C4-2B (cell line): ENCODE measurements around the gene TNFAIP1.

Experiments
- H3K27ac ChIP-seq: fragments of 450-650 bp; 2 replicates; pipeline ENCODE4 v1.5.1; 2017
- CTCF ChIP-seq: fragments of 450-650 bp; conservative IDR thresholded peaks from 2 replicates; pipeline ENCODE4 v1.5.1; 2017; ENCODE audit warnings: mild to moderate bottlenecking
- ZFX ChIP-seq: fragments of 450-650 bp; IDR thresholded peaks from 2 replicates; pipeline ENCODE4 v1.6.1; 2017

The TNFAIP1 gene

GRCh38 chr17:28394337-28395116 lies 59.0 kb downstream of the TNFAIP1 start:
- H3K27ac ChIP-seq = no peak overlapping the region
- no peak for TF ChIP-seq ZFX
- TF ChIP-seq CTCF = no peak

GRCh38 chr17:28395426-28395825 lies 59.9 kb downstream of the TNFAIP1 start:
- no peak overlapping the region for H3K27ac ChIP-seq

GRCh38 chr17:28395968-28396367 lies 60.4 kb downstream of the TNFAIP1 start:
- H3K27ac ChIP-seq = no peak overlapping the region
- TF ChIP-seq ZFX = no peak
- no peak for TF ChIP-seq CTCF

More at GRCh38 chr17:28395426-28395825, 59.9 kb downstream of the TNFAIP1 start:
- TF ChIP-seq ZFX (no peak), CTCF (no peak)
